GM21360 (cell line): Measurements from ENCODE around the gene TNRC6B.
"Not testable (repeated sequence)": the region's sequence is repeated elsewhere in the genome, so short reads cannot be mapped to it uniquely, and the experiment has no call there.

Experiments used
- ATAC-seq: cut with Tn5 transposase; IDR thresholded peaks from one replicate; pipeline ENCODE4 v1.9.1; 2021; ENCODE audit warnings: mild to moderate bottlenecking, moderate library complexity; ENCODE audit not compliant: unreplicated experiment

The TNRC6B gene

GRCh38 chr22:40183029-40183581 is 5.4 kb downstream of the TNRC6B start:
- no peak for ATAC-seq

- not testable (repeated sequence) for ATAC-seq
These were observed 5.9 kb downstream of the TNRC6B start for GRCh38 chr22:40183603-40184002.

- ATAC-seq = no peak
These were observed 9.7 kb downstream of the TNRC6B start for GRCh38 chr22:40187389-40187788.

- ATAC-seq = no peak
These were observed 12.3 kb downstream of the TNRC6B start for GRCh38 chr22:40189997-40190396.

GRCh38 chr22:40190501-40190900 is 12.8 kb downstream of the TNRC6B start:
- no peak for ATAC-seq

- no peak for ATAC-seq
These were observed 16.0 kb downstream of the TNRC6B start for GRCh38 chr22:40193429-40194421.

- no peak for ATAC-seq
These were observed 16.9 kb downstream of the TNRC6B start for GRCh38 chr22:40194656-40195055.

- no peak for ATAC-seq
These were observed 19.1 kb downstream of the TNRC6B start for GRCh38 chr22:40196628-40197360.

GRCh38 chr22:40197421-40197820 is 19.7 kb downstream of the TNRC6B start:
- ATAC-seq = not testable (repeated sequence)

GRCh38 chr22:40198733-40199132 is 21.0 kb downstream of the TNRC6B start:
- no peak for ATAC-seq

- ATAC-seq = no peak
These were observed 21.5 kb downstream of the TNRC6B start for GRCh38 chr22:40199223-40199622.

- ATAC-seq = no peak
These were observed 22.1 kb downstream of the TNRC6B start for GRCh38 chr22:40199852-40200251.

- no peak for ATAC-seq
These were observed 23.2 kb downstream of the TNRC6B start for GRCh38 chr22:40200795-40201530.

- ATAC-seq = no peak
These were observed 24.7 kb downstream of the TNRC6B start for GRCh38 chr22:40202225-40202944.

- no peak for ATAC-seq
These were observed 25.8 kb downstream of the TNRC6B start for GRCh38 chr22:40203572-40203971.

- no peak for ATAC-seq
These were observed 26.8 kb downstream of the TNRC6B start for GRCh38 chr22:40204321-40205116.

- ATAC-seq = no peak
These were observed 28.8 kb downstream of the TNRC6B start for GRCh38 chr22:40206561-40206960.

GRCh38 chr22:40210818-40211217 is 33.1 kb downstream of the TNRC6B start:
- ATAC-seq = no peak

GRCh38 chr22:40211476-40212054 is 33.8 kb downstream of the TNRC6B start:
- ATAC-seq = no peak
